Gastrocnemius medialis (tissue), 4 donors: Measurements from ENCODE around the gene SYT14.

ENCODE experiments used
- CTCF ChIP-seq, 5 experiments: fragments of 450-650 bp in 3 of 5; fragments of 200-600 bp in 2 of 5; sonication (generic) in 2 of 5; IDR thresholded peaks in 4 of 5; conservative IDR thresholded peaks in 1 of 5; 1 replicate in 4 of 5; 2 replicates in 1 of 5; pipeline ENCODE4 v1.5.1; 2016 to 2019; ENCODE audit warnings: antibody characterized with exemption in 5 of 5, mild to moderate bottlenecking in 3 of 5, moderate library complexity in 3 of 5
- POLR2A ChIP-seq, 2 donors: fragments of 450-650 bp; IDR thresholded peaks; one replicate each; pipeline ENCODE4 v1.6.1; 2017; ENCODE audit warnings: antibody characterized with exemption in 2 of 2, mild to moderate bottlenecking in 2 of 2, moderate library complexity in 2 of 2

DNA sequence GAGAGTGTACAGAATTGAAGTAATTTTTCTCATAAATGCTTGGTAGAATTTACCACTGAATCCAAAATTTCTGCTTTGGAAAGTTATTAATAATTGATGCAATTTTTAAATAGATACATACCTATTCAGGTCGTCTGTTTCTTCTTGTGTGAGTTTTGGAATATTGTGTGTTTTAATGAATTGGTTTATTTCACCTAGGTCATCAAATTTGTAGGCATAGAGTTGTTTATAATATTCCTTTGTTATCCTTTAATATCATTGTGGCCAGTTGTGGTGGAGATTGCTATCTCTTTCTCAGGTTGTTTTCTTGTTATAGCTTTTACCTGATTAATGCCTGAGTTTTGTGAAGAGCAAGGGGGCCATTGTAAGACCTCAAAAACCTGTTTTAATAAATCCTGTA is 93.5 kb downstream of the SYT14 start:
- TF ChIP-seq CTCF (IDR thresholded peaks at IDR 0.05 in 4 of 5, conservative IDR thresholded peaks at IDR 0.05 in 1 of 5) (no peak), POLR2A (IDR thresholded peaks at IDR 0.05) (no peak)
